Tibial artery (tissue), 4 donors: Measurements from ENCODE around the gene ROPN1.

Source experiments
- DNase-seq, 2 donors: peaks; one replicate each; pipeline ENCODE4 v3.0.0-alpha.2; 2019
- H3K27ac ChIP-seq, 2 donors: fragments of 200-600 bp; sonication (generic) in 1 of 2; 1 replicate in 1 of 2; 2 replicates in 1 of 2; pipeline ENCODE4 v1.5.1; 2018 to 2019; ENCODE audit warnings: mild to moderate bottlenecking in 1 of 2
- H3K27me3 ChIP-seq, 2 donors: fragments of 200-600 bp; sonication (generic) in 1 of 2; one replicate each; pipeline versions ENCODE4 v1.5.1 to v1.6.0; 2016 to 2019
- H3K36me3 ChIP-seq, 3 donors: fragments of 200-600 bp; sonication (generic) in 2 of 3; one replicate each; pipeline ENCODE4 v1.5.1; 2016 to 2019; ENCODE audit warnings: mild to moderate bottlenecking in 2 of 3
- H3K4me1 ChIP-seq, 4 donors: fragments of 200-600 bp; sonication (generic) in 2 of 4; 1 replicate in 3 of 4; 2 replicates in 1 of 4; pipeline ENCODE4 v1.5.1; 2016 to 2019
- H3K4me3 ChIP-seq, 2 donors: fragments of 200-600 bp; sonication (generic) in 1 of 2; 1 replicate in 1 of 2; 2 replicates in 1 of 2; pipeline ENCODE4 v1.5.1; 2018 to 2019; ENCODE audit warnings: mild to moderate bottlenecking in 2 of 2
- H3K9me3 ChIP-seq, 3 donors: fragments of 200-600 bp; sonication (generic) in 1 of 3; one replicate each; pipeline ENCODE4 v1.5.1; 2016 to 2019
- intact Hi-C: fragments of 100-400 bp; cut with DNase I; formaldehyde crosslinking; loops from one replicate; pipeline ENCODE4 v1.15.0; 2023; ENCODE audit warnings: low total_unique reads
- TF ChIP-seq, protein P1 (sequence below), 2 experiments: fragments of 200-600 bp in 1 of 2; fragments of 450-650 bp in 1 of 2; IDR thresholded peaks; one replicate each; pipeline ENCODE4 v1.5.1; 2017 to 2019; ENCODE audit warnings: antibody characterized with exemption in 2 of 2, mild to moderate bottlenecking in 1 of 2, moderate library complexity in 1 of 2

Gene ROPN1

DNA sequence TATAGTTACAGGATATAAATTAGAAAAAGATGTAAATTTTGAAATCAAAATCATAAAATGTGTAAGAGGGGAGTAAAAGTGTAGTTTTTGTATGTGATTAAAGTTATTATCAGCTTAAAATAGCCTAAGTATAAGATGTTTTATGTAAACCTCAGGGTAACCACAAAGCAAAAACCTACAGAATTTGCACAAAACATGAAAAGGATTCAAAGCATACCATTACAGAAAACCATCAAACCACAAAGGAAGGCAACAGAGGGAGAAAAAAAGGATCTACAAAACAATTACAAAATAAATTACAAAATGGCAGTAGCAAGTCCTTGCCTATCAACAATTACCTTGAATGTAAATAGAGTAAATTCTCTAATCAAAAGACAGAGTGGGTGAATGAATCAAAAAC is 71.1 kb downstream of the ROPN1 start:
- Histone ChIP-seq H3K27me3 (no peaks in the 10 kb centered on the region), H3K27ac (no peak overlapping the region), H3K9me3 (peaks cover 2 to 40% (median 13%) of the 10 kb centered on the region in 3 donors), H3K4me1 (no peaks in the 10 kb centered on the region), H3K36me3 (peaks cover 8 to 45% (median 28%) of the 10 kb centered on the region in 3 donors), H3K4me3 (no peak overlapping the region)
- no peak for DNase-seq
- intact Hi-C loops: no loop called here
- TF ChIP-seq, protein P1, sequence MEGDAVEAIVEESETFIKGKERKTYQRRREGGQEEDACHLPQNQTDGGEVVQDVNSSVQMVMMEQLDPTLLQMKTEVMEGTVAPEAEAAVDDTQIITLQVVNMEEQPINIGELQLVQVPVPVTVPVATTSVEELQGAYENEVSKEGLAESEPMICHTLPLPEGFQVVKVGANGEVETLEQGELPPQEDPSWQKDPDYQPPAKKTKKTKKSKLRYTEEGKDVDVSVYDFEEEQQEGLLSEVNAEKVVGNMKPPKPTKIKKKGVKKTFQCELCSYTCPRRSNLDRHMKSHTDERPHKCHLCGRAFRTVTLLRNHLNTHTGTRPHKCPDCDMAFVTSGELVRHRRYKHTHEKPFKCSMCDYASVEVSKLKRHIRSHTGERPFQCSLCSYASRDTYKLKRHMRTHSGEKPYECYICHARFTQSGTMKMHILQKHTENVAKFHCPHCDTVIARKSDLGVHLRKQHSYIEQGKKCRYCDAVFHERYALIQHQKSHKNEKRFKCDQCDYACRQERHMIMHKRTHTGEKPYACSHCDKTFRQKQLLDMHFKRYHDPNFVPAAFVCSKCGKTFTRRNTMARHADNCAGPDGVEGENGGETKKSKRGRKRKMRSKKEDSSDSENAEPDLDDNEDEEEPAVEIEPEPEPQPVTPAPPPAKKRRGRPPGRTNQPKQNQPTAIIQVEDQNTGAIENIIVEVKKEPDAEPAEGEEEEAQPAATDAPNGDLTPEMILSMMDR (IDR thresholded peaks at IDR 0.05): no peak

DNA sequence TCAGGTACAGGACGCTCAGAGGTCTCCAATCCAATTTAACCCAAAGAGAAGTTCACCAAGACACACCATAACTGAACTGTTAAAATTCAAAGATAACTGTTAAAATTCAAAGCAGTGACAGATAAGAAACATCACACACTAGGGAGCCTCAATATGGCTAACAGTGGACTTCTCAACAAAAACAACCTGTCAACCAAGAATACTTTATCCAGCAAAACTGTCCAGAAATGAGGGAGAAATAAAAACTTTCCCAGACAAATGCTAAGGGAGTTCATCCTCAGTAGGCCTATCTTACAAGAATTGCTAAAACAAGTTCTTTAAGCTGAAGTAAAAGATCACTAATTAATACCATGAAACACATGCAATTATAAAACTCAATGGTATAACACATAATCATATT is 71.5 kb downstream of the ROPN1 start:
- no peak for DNase-seq
- intact Hi-C loops: no loop called here

DNA sequence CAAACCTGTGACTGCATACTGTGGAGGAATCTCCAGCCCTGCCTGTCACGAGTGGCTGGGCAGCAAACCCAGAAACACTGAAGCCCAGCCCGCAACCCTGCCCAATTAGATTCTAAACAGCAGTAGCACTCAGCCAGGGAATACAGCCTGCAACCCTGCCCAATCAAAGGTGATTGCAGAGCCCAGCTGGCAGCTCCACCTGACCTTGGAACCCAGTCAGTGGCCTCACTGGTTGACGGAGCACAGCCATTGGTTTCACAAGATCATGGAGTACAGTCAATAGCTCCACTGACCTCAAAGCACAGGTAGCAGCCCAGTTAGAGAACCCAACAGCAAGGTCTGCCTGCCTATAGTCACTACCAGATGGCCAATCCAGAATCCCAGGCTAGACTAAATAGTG is 72.6 kb downstream of the ROPN1 start:
- intact Hi-C loops: no loop called here
- DNase-seq: no peak
- TF ChIP-seq, protein P1 (IDR thresholded peaks at IDR 0.05): no peak
- Histone ChIP-seq H3K4me1 (peaks cover 0 to 7% (median 0%) of the 10 kb centered on the region in 4 donors), H3K4me3 (no peak overlapping the region), H3K36me3 (peaks cover 8 to 39% (median 22%) of the 10 kb centered on the region in 3 donors), H3K27ac (no peak overlapping the region), H3K9me3 (peaks cover 2 to 40% (median 13%) of the 10 kb centered on the region in 3 donors), H3K27me3 (no peaks in the 10 kb centered on the region)

More for the DNA sequence above, 71.5 kb downstream of the ROPN1 start:
- H3K36me3 ChIP-seq: peaks cover 8 to 45% (median 27%) of the 10 kb centered on the region in 3 donors
- TF ChIP-seq, protein P1 (IDR thresholded peaks at IDR 0.05): no peak
- H3K4me3 ChIP-seq: no peak overlapping the region
- no peaks in the 10 kb centered on the region for H3K4me1 ChIP-seq
- peaks cover 2 to 40% (median 13%) of the 10 kb centered on the region in 3 donors for H3K9me3 ChIP-seq
- H3K27ac ChIP-seq: no peak overlapping the region
- no peaks in the 10 kb centered on the region for H3K27me3 ChIP-seq
